Measurements from ENCODE around the gene PFKP.
"Not testable (repeated sequence)": the region's sequence is repeated elsewhere in the genome, so short reads cannot be mapped to it uniquely, and the experiment has no call there.

The PFKP gene

GRCh38 chr10:3047596-3047995 is 19.8 kb upstream of the PFKP start:
- no peak for DNase-seq

GRCh38 chr10:3048119-3049019 is 19.0 kb upstream of the PFKP start:
- no peak for DNase-seq

- DNase-seq = no peak
These were observed 15.7 kb upstream of the PFKP start for GRCh38 chr10:3051692-3052091.

- no peak for DNase-seq
These were observed 14.2 kb upstream of the PFKP start for GRCh38 chr10:3053155-3053554.

- no peak for DNase-seq
These were observed 13.0 kb upstream of the PFKP start for GRCh38 chr10:3054183-3054850.

GRCh38 chr10:3054851-3055199 is 12.5 kb upstream of the PFKP start:
- DNase-seq = no peak

GRCh38 chr10:3056280-3057037 is 10.9 kb upstream of the PFKP start:
- no peak for DNase-seq

GRCh38 chr10:3057946-3058345 is 9.4 kb upstream of the PFKP start:
- no peak for DNase-seq

GRCh38 chr10:3059974-3060373 is 7.4 kb upstream of the PFKP start:
- DNase-seq = no peak

- DNase-seq = no peak
These were observed 6.9 kb upstream of the PFKP start for GRCh38 chr10:3060481-3060889.

GRCh38 chr10:3061323-3061898 is 5.9 kb upstream of the PFKP start:
- DNase-seq = not testable (repeated sequence)

GRCh38 chr10:3062502-3063186 is 4.7 kb upstream of the PFKP start:
- DNase-seq = no peak

GRCh38 chr10:3064423-3064822 is 2.9 kb upstream of the PFKP start:
- no peak for DNase-seq

GRCh38 chr10:3065622-3066021 is 1.7 kb upstream of the PFKP start:
- DNase-seq = no peak

- no peak for DNase-seq
These were observed 831 bp upstream of the PFKP start for GRCh38 chr10:3066317-3067117.

- no peak for DNase-seq
These were observed 471 bp downstream of the PFKP start for GRCh38 chr10:3067859-3068179.

- peak; percentile 36 for DNase-seq
These were observed 1.0 kb downstream of the PFKP start for GRCh38 chr10:3068201-3068967.

- DNase-seq = no peak
These were observed 1.8 kb downstream of the PFKP start for GRCh38 chr10:3068968-3069737.

- no peak for DNase-seq
These were observed 2.5 kb downstream of the PFKP start for GRCh38 chr10:3069876-3070275.

Measured in CD4-positive, alpha-beta T cell treated with Interleukin-15 for 1 hour (primary cell).